Prostate gland (tissue), 2 donors: ENCODE measurements around the gene SLC26A11. TPM values are rescaled to one million over a fixed set of nuclear protein-coding genes. Genes with fewer than 3 reads are reported as not detected.

Experiments
- DNase-seq: peaks from one replicate; pipeline ENCODE4 v3.0.0-alpha.2; 2019; ENCODE audit warnings: low spot score
- H3K27ac ChIP-seq, 2 donors: fragments of 200-600 bp; sonication (generic); 2 replicates each; pipeline ENCODE4 v1.5.1; 2017 to 2019
- H3K27me3 ChIP-seq: fragments of 200-600 bp; sonication (generic); replicated peaks from 2 replicates; pipeline ENCODE4 v1.5.1; 2019; ENCODE audit not compliant: insufficient read depth
- H3K36me3 ChIP-seq, 2 donors: fragments of 200-600 bp; sonication (generic); 1 replicate in 1 of 2; 2 replicates in 1 of 2; pipeline versions ENCODE4 v1.5.1 to v1.8.1; 2017 to 2019
- H3K4me1 ChIP-seq: fragments of 200-600 bp; sonication (generic); replicated peaks from 2 replicates; pipeline ENCODE4 v1.5.1; 2019
- H3K4me3 ChIP-seq, 2 donors: fragments of 200-600 bp; sonication (generic); 2 replicates each; pipeline ENCODE4 v1.5.1; 2017 to 2019
- H3K9me3 ChIP-seq: fragments of 200-600 bp; sonication (generic); 2 replicates; pipeline ENCODE4 v1.5.1; 2017
- CTCF ChIP-seq, 4 experiments: fragments of 200-600 bp in 2 of 4; fragments of 450-650 bp in 2 of 4; sonication (generic) in 2 of 4; IDR thresholded peaks; 1 replicate in 3 of 4; 2 replicates in 1 of 4; pipeline ENCODE4 v1.5.1; 2016 to 2019; ENCODE audit warnings: antibody characterized with exemption in 4 of 4, mild to moderate bottlenecking in 2 of 4, moderate library complexity in 2 of 4
- POLR2A ChIP-seq: fragments of 450-650 bp; IDR thresholded peaks from one replicate; pipeline ENCODE4 v1.6.1; 2016; ENCODE audit warnings: antibody characterized with exemption, mild to moderate bottlenecking
- POLR2AphosphoS5 ChIP-seq: sonication (generic); formaldehyde crosslinking; IDR thresholded peaks from one replicate; pipeline ENCODE4 v1.6.1; 2017; ENCODE audit warnings: antibody characterized with exemption
- WGBS: methylation state at CpG from one replicate; pipeline ENCODE4 v1.1.5; 2018; 5-methylcytosine and 5-hydroxymethylcytosine counted together
- intact Hi-C: fragments of 100-400 bp; cut with DNase I; formaldehyde crosslinking; loops from one replicate; pipeline ENCODE4 v1.14.2; 2022
- total RNA-seq, 2 donors: library from RNA; depleted of rRNA; stranded (reverse); fragments of >200 nt; gene quantifications; one replicate each; pipeline ENCODE4 v1.1.0, GENCODE V29; 2016

SLC26A11 gene
- total RNA-seq, 2 donors from 2014 or later: 16.9 to 32.4 TPM

GRCh38 chr17:80283116-80283852 is 63.1 kb downstream of the SLC26A11 start:
- H3K4me1 ChIP-seq: no peaks in the 10 kb centered on the region
- no peak overlapping the region for H3K4me3 ChIP-seq
- H3K27me3 ChIP-seq: no peaks in the 10 kb centered on the region
- WGBS: 83% methylated on average over 19 of the region's 19 CpGs
- no peak overlapping the region for H3K27ac ChIP-seq
- no peaks in the 10 kb centered on the region for H3K9me3 ChIP-seq
- intact Hi-C loops: no loop called here
- DNase-seq: no peak
- TF ChIP-seq CTCF (IDR thresholded peaks at IDR 0.05): no peak
- TF ChIP-seq POLR2A: no peak
- TF ChIP-seq POLR2AphosphoS5: no peak
- peaks cover 0 to 6% of the 10 kb centered on the region in 2 donors for H3K36me3 ChIP-seq

- H3K9me3 ChIP-seq: no peaks in the 10 kb centered on the region
- no peak overlapping the region for H3K27ac ChIP-seq
- WGBS: 87% methylated on average over 11 of the region's 11 CpGs
- H3K36me3 ChIP-seq: peaks cover 3 to 14% of the 10 kb centered on the region in 2 donors
- DNase-seq: no peak
- TF ChIP-seq CTCF (IDR thresholded peaks at IDR 0.05): no peak
- no peak for TF ChIP-seq POLR2AphosphoS5
- TF ChIP-seq POLR2A: no peak
- no peak overlapping the region for H3K4me3 ChIP-seq
- no peaks in the 10 kb centered on the region for H3K27me3 ChIP-seq
- intact Hi-C loops: no loop called here
- H3K4me1 ChIP-seq: no peaks in the 10 kb centered on the region
Measured at GRCh38 chr17:80284631-80285030, 64.4 kb downstream of the SLC26A11 start.

- no peaks in the 10 kb centered on the region for H3K9me3 ChIP-seq
Measured at GRCh38 chr17:80285237-80285920, 65.2 kb downstream of the SLC26A11 start.

GRCh38 chr17:80286638-80286960 is 66.4 kb downstream of the SLC26A11 start:
- H3K4me1 ChIP-seq: no peaks in the 10 kb centered on the region
- no peaks in the 10 kb centered on the region for H3K9me3 ChIP-seq
- H3K27me3 ChIP-seq: no peaks in the 10 kb centered on the region
- no peak for TF ChIP-seq POLR2A
- TF ChIP-seq POLR2AphosphoS5: no peak
- no peak for TF ChIP-seq CTCF (IDR thresholded peaks at IDR 0.05)
- WGBS: 100% methylated on average over 5 of the region's 5 CpGs
- H3K36me3 ChIP-seq: peaks cover 6 to 14% of the 10 kb centered on the region in 2 donors
- intact Hi-C loops: no loop called here
- no peak overlapping the region for H3K4me3 ChIP-seq
- no peak for DNase-seq
- no peak overlapping the region for H3K27ac ChIP-seq

More at GRCh38 chr17:80285237-80285920, 65.2 kb downstream of the SLC26A11 start:
- intact Hi-C loops: no loop called here
- DNase-seq: no peak
- H3K36me3 ChIP-seq: peaks cover 6 to 14% of the 10 kb centered on the region in 2 donors
- 96% methylated on average over 19 of the region's 19 CpGs for WGBS
- TF ChIP-seq POLR2A (no peak), CTCF (IDR thresholded peaks at IDR 0.05) (no peak), POLR2AphosphoS5 (no peak)
- no peak overlapping the region for H3K27ac ChIP-seq
- H3K4me1 ChIP-seq: no peaks in the 10 kb centered on the region
- H3K27me3 ChIP-seq: no peaks in the 10 kb centered on the region
- H3K4me3 ChIP-seq: no peak overlapping the region

GRCh38 chr17:80287038-80287437 is 66.8 kb downstream of the SLC26A11 start:
- intact Hi-C loops: no loop called here
- TF ChIP-seq CTCF (IDR thresholded peaks at IDR 0.05) (no peak), POLR2AphosphoS5 (no peak), POLR2A (no peak)
- no peaks in the 10 kb centered on the region for H3K4me1 ChIP-seq
- H3K36me3 ChIP-seq: peaks cover 6 to 14% of the 10 kb centered on the region in 2 donors
- H3K27me3 ChIP-seq: no peaks in the 10 kb centered on the region
- no peak overlapping the region for H3K27ac ChIP-seq
- no peaks in the 10 kb centered on the region for H3K9me3 ChIP-seq
- H3K4me3 ChIP-seq: no peak overlapping the region
- 90% methylated on average over 9 of the region's 9 CpGs for WGBS
- no peak for DNase-seq
